Left forelimb (tissue), 1 donor: Measurements from ENCODE around the gene SMIM33.
"Not testable (repeated sequence)": the region's sequence is repeated elsewhere in the genome, so short reads cannot be mapped to it uniquely, and the experiment has no call there.

Source experiments
- DNase-seq: peaks from one replicate; pipeline ENCODE4 v3.0.0-alpha.2; 2018; ENCODE audit warnings: low spot score

SMIM33 gene

GRCh38 chr5:139482050-139482889, 11.5 kb downstream of the SMIM33 start, which contains the start of gene STING1:
TSS of gene STING1 (minus strand) at chr5:139482758. CDS start at chr5:139481704, 1,054 bp downstream.
- peak; percentile 83 for DNase-seq

DNA sequence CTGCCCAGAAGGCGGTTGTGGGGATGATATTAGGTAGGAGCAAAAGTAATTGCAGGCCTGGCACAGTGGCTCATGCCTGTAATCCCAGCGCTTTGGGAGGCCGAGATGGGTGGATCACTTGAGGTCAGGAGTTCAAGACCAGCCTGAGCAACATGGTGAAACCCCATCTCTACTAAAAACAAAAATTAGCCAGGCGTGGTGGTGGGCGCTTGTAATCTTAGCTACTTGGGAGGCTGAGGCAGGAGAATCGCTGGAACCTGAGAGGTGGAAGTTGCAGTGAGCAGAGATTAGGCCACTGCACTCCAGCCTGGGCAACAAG, 12.0 kb downstream of the SMIM33 start:
- not testable (repeated sequence) for DNase-seq

DNA sequence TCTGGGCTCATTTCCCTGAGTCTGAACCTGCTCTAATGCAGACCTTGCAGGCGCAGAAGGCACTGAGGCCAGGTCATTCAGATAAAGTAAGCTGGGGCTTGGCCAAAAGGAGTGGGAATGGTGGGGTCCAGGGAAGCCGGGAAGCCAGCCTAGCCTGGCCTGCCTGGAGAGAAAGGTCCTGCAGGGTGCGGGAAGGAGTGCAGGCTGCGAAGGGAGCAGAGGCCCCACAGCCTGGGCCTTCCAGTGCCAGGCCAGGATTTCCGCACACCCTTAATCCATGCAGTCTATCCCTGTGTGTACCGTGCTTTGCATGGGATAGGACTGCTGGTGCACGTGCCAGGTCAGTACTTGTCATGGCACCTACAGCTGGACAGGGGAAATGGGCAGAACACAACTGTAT, 15.4 kb downstream of the SMIM33 start:
- no peak for DNase-seq

GRCh38 chr5:139488260-139488659, 17.5 kb downstream of the SMIM33 start:
- DNase-seq: no peak

GRCh38 chr5:139492700-139493192, 21.9 kb downstream of the SMIM33 start:
- no peak for DNase-seq

GRCh38 chr5:139494256-139494655, 23.5 kb downstream of the SMIM33 start:
- no peak for DNase-seq

- no peak for DNase-seq
These were observed 24.0 kb downstream of the SMIM33 start for GRCh38 chr5:139494832-139495231.

GRCh38 chr5:139495638-139496435, 25.0 kb downstream of the SMIM33 start:
- no peak for DNase-seq

DNA sequence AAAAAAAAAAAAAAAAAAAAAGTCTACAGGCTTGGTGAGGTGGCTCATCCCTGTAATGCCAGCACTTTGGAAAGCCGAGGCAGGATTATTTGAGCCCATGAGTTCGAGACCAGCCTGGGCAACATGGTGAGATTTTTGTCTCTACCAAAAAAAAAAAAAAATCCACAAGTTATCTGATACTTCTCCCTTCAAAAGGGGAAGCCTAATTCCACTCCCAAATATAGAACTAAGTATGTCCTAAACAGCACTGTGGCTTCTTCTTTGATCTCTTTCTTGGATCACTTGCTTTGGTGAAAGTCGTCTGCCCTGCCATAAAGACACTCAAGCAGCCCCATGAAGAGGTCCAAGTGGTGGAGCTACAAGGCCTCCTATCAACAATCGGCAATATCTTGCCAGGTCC, 30.6 kb downstream of the SMIM33 start:
- no peak for DNase-seq

DNA sequence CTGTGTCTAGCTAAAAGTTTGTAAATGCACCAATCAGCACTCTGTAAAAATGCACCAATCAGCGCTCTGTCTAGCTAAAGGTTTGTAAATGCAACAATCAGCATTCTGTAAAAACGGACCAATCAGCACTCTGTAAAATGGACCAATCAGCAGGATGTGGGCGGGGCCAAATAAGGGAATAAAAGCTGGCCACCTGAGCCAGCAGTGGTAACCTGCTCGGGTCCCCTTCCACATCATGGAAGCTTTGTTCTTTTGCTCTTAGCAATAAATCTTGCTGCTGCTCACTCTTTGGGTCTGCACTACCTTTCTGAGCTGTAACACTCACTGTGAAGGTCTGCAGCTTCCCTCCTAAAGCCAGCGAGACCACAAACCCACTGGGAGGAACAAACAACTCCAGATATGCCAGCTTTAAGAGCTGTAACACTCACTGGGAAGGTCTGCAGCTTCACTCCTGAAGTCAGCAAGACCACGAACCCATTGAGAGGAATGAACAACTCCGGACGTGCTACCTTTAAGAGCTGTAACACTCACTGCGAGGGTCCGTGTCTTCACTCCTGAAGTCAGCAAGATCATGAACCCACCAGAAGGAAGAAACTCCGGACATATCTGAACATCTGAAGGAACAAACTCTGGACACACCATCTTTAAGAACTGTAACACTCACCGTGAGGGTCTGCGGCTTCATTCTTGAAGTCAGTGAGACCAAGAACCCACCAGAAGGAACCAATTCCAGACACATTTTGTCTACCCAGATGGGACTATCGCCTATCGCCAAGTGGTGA, 32.4 kb downstream of the SMIM33 start:
- DNase-seq: not testable (repeated sequence)

DNA sequence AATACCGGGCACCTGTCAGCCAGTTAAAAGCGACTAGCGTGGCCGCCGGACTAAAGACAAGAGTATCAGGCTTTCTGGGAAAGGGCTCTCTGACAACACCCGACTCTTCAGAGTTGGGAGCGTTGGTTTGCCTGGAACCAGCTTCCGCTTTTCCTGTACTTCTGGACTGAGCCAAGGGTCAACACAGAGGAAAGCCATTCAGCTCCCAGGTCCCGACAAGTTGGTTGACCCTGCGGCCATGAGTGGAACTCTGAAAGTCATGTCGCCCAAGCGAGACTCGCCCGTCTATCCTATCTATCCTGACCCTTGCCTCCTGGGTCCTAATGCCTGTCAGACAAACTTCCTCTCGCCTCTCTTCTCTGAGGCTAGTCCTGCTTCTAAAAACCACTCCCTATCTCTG, 33.1 kb downstream of the SMIM33 start:
- not testable (repeated sequence) for DNase-seq

DNA sequence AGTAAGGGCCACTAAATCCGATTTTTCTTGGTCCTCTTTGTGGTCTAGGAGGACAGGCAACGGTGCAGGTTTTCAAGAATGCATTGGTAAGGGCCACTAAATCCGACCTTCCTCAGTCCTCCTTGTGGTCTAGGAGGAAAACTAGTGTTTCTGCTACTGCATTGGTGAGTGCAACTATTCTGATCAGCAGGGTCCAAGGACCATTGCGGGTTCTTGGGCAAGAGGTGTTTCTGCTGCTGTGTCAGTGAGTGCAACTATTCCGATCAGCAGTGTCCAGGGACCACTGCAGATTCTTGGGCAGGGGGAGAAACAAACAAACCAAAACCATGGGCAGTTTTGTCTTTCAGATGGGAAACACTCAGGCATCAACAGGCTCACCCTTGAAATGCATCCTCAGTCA, 33.9 kb downstream of the SMIM33 start:
- DNase-seq: not testable (repeated sequence)

DNA sequence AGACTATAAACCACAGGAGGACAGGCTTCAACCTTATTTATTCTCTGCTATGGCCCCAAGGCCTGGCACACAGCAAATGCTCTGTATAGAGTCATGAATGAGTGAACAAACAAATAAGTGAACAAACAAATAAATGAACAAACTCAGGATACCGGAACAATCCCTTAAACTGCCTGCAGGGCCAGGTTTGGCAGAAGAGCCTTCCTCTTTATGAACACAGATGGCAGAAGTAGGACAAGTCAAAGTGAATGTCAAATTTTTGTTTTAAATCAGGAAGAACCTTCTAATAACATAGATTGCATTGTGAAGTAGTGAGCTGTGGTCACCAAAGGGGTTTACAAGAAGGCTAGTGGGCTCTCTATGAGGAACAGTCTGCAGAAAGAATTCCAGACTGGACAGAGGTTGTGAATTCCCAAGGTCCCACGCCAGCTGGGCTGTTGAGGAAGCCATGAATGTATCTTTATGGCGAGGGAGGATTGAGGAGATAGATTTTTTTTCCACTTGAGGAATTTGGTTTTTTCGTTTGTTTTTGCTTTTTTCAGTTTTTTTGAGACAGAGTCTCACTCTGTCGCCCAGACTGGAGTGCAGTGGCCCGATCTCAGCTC, 42.1 kb downstream of the SMIM33 start:
- DNase-seq: no peak

DNA sequence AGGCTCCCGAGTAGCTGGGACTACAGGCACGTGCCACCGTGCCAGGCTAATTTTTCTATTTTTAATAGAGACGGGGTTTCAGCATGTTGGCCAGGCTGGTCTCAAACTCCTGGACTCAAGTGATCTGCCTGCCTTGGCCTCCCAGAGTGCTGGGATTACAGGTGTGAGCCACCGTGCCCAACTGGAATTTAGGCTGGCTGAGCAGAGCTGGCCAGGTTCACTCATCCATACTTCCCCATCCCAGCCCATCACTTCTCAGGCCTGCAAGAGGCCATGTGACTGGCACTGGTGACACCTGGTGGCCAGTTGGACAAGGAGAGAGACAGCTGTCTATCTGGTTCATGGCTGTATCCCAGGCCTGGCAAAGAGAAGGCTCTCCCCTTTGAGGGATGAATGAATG, 42.6 kb downstream of the SMIM33 start:
- peak; percentile 70 for DNase-seq

DNA sequence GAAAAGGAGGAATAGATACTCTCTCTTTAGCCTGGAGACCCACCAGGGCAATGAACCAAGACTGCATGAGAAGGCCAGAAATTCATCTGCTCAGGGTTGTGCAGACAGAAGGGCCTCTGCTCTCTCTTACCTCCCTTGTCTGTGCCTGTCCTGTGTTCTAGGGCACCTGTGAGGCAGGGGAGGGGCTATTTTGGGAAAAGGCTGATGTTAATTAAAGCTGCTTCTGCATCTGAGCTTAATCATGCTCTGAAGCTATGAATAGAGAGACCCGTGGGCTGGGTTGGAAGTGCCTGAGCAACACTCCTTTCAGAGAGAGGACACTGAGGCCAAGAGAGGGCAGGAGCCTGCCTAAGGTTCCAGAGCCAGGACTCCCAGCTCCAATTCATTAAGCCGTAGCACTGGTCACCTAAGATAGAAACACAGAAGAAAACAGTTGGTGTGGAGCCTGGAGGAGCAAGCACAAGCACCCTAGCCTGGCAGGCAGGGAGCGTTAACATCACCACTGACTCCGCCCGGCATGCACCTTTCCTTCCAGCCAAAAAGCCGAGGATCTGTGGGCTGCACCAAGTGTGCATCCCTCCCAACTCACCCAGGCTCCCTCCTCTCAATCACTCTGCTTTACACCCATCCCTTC, 43.2 kb downstream of the SMIM33 start:
- no peak for DNase-seq

DNA sequence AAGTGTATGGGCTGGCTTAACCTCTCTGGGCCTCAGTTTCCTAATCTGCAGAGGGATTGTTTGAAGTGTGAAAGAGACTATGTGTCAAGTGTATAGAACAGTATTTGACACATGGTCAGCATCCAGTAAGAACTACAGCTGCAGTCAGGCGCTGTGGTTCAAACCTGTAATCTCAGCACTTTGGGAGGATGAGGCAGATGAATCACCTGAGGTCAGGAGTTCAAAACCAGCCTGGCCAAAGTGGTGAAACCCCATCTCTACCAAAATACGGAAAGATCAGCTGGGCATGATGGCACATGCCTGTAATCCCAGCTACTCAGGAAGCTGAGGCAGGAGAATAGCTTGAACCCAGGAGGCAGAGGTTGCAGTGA, 43.7 kb downstream of the SMIM33 start:
- no peak for DNase-seq

GRCh38 chr5:139517683-139518564, 47.1 kb downstream of the SMIM33 start:
- peak; percentile 98 for DNase-seq
